Breast epithelium (tissue), 4 donors: ENCODE results near the gene C2orf68. TPM values are rescaled to one million over a fixed set of nuclear protein-coding genes. Genes with fewer than 3 reads are reported as not detected.
A peak's percentile ranks its signal among the peaks of the same experiment; 100 is the strongest.

Experiments
- DNase-seq, 2 donors: peaks; one replicate each; pipeline ENCODE4 v3.0.0-alpha.2; 2019; ENCODE audit warnings: low spot score in 2 of 2
- H3K27ac ChIP-seq, 2 donors: fragments of 200-600 bp; sonication (generic) in 1 of 2; one replicate each; pipeline ENCODE4 v1.5.1; 2016 to 2019; ENCODE audit warnings: mild to moderate bottlenecking in 1 of 2
- H3K27me3 ChIP-seq, 2 donors: fragments of 200-600 bp; sonication (generic) in 1 of 2; one replicate each; pipeline versions ENCODE4 v1.5.1 to v1.6.0; 2017 to 2019; ENCODE audit warnings: control low read depth in 1 of 2, mild to moderate bottlenecking in 1 of 2
- H3K36me3 ChIP-seq: fragments of 200-600 bp; one replicate; pipeline ENCODE4 v1.5.1; 2019
- H3K4me1 ChIP-seq, 2 donors: fragments of 200-600 bp; sonication (generic); one replicate each; pipeline ENCODE4 v1.5.1; 2016 to 2019; ENCODE audit warnings: control low read depth in 1 of 2
- H3K4me3 ChIP-seq, 3 donors: fragments of 200-600 bp; sonication (generic); 1 replicate in 2 of 3; 2 replicates in 1 of 3; pipeline ENCODE4 v1.5.1; 2016 to 2019; ENCODE audit warnings: mild to moderate bottlenecking in 3 of 3, moderate library complexity in 2 of 3
- H3K9me3 ChIP-seq, 2 donors: fragments of 200-600 bp; sonication (generic) in 1 of 2; one replicate each; pipeline ENCODE4 v1.5.1; 2016 to 2019; ENCODE audit warnings: control low read depth in 1 of 2
- CTCF ChIP-seq, 3 donors: fragments of 450-650 bp; IDR thresholded peaks; one replicate each; pipeline ENCODE4 v1.5.1; 2016 to 2017; ENCODE audit warnings: antibody characterized with exemption in 3 of 3, mild to moderate bottlenecking in 3 of 3, moderate library complexity in 3 of 3
- POLR2A ChIP-seq: fragments of 450-650 bp; IDR thresholded peaks from one replicate; pipeline ENCODE4 v1.6.1; 2016; ENCODE audit warnings: antibody characterized with exemption, mild to moderate bottlenecking, moderate library complexity
- POLR2AphosphoS5 ChIP-seq, 3 donors: sonication (generic); formaldehyde crosslinking; IDR thresholded peaks; one replicate each; pipeline ENCODE4 v1.6.1; 2017; ENCODE audit warnings: antibody characterized with exemption in 3 of 3
- intact Hi-C: fragments of 100-400 bp; cut with DNase I; formaldehyde crosslinking; loops from one replicate; pipeline ENCODE4 v1.15.1; 2023; ENCODE audit warnings: low total_unique reads
- total RNA-seq, 3 donors: library from RNA; depleted of rRNA; stranded (reverse); fragments of >200 nt; gene quantifications; one replicate each; pipeline ENCODE4 v1.1.0, GENCODE V29; 2016

The C2orf68 gene
- total RNA-seq, 3 donors from 2014 or later = 13.9 to 26.6 (median 16.1) TPM

- H3K4me3 ChIP-seq = peak overlapping the region; percentile 71 to 86 (median 75)
- TF ChIP-seq POLR2AphosphoS5 (IDR thresholded peaks at IDR 0.05) (no peak), POLR2A (no peak), CTCF (IDR thresholded peaks at IDR 0.05) (no peak)
- H3K27me3 ChIP-seq = no peaks in the 10 kb centered on the region
- no peak for DNase-seq
- H3K4me1 ChIP-seq = peaks cover 16 to 42% of the 10 kb centered on the region in 2 donors
- peak overlapping the region; percentile 89 to 90 for H3K27ac ChIP-seq
- intact Hi-C loops = no loop called here
- no peaks in the 10 kb centered on the region for H3K9me3 ChIP-seq
- no peaks in the 10 kb centered on the region for H3K36me3 ChIP-seq
Measured at GRCh38 chr2:85600951-85601770, 10.7 kb downstream of the C2orf68 start.

GRCh38 chr2:85600235-85600575 is 11.7 kb downstream of the C2orf68 start:
- Histone ChIP-seq H3K36me3 (no peaks in the 10 kb centered on the region), H3K27ac (peak overlapping the region in 1 of 2 donors; percentile 90), H3K4me1 (peaks cover 16 to 34% of the 10 kb centered on the region in 2 donors), H3K27me3 (no peaks in the 10 kb centered on the region), H3K9me3 (no peaks in the 10 kb centered on the region), H3K4me3 (no peak overlapping the region)
- intact Hi-C loops = no loop called here
- TF ChIP-seq POLR2A (no peak), POLR2AphosphoS5 (IDR thresholded peaks at IDR 0.05) (no peak), CTCF (IDR thresholded peaks at IDR 0.05) (no peak)
- no peak for DNase-seq

GRCh38 chr2:85599468-85600234 is 12.2 kb downstream of the C2orf68 start:
- Histone ChIP-seq H3K27me3 (no peaks in the 10 kb centered on the region), H3K27ac (peak overlapping the region in 1 of 2 donors; percentile 90), H3K4me3 (no peak overlapping the region), H3K9me3 (no peaks in the 10 kb centered on the region), H3K36me3 (no peaks in the 10 kb centered on the region), H3K4me1 (peaks cover 11 to 31% of the 10 kb centered on the region in 2 donors)
- TF ChIP-seq POLR2A (no peak), CTCF (IDR thresholded peaks at IDR 0.05) (no peak), POLR2AphosphoS5 (IDR thresholded peaks at IDR 0.05) (no peak)
- intact Hi-C loops = no loop called here
- no peak for DNase-seq

GRCh38 chr2:85598594-85599340 is 13.1 kb downstream of the C2orf68 start:
- Histone ChIP-seq H3K36me3 (no peaks in the 10 kb centered on the region), H3K4me3 (no peak overlapping the region), H3K4me1 (peaks cover 8 to 28% of the 10 kb centered on the region in 2 donors), H3K27ac (no peak overlapping the region), H3K9me3 (no peaks in the 10 kb centered on the region), H3K27me3 (no peaks in the 10 kb centered on the region)
- no peak for DNase-seq
- intact Hi-C loops = no loop called here
- TF ChIP-seq POLR2AphosphoS5 (IDR thresholded peaks at IDR 0.05) (no peak), CTCF (IDR thresholded peaks at IDR 0.05) (no peak), POLR2A (no peak)
